GM21423 (cell line): ENCODE results near the gene DDIT3.
"Not testable (repeated sequence)": the region's sequence is repeated elsewhere in the genome, so short reads cannot be mapped to it uniquely, and the experiment has no call there.

ENCODE experiments used
- ATAC-seq: cut with Tn5 transposase; IDR thresholded peaks from one replicate; pipeline ENCODE4 v1.9.1; 2021; ENCODE audit warnings: mild to moderate bottlenecking, moderate library complexity; ENCODE audit not compliant: unreplicated experiment

DDIT3 gene

GRCh38 chr12:57520053-57520818, at the start of gene DDIT3:
DDIT3 (minus strand) TSS chr12:57520514; CDS start chr12:57517406, 3,108 bp downstream.
- ATAC-seq, result peak; percentile 66

GRCh38 chr12:57569858-57570257, 49.5 kb upstream of the DDIT3 start:
- ATAC-seq, result no peak

- no peak for ATAC-seq
Observed at GRCh38 chr12:57568838-57569237, 48.5 kb upstream of the DDIT3 start.

GRCh38 chr12:57564178-57564740, 43.9 kb upstream of the DDIT3 start:
- no peak for ATAC-seq

GRCh38 chr12:57563358-57563757, 43.0 kb upstream of the DDIT3 start:
- no peak for ATAC-seq

GRCh38 chr12:57561117-57561516, 40.8 kb upstream of the DDIT3 start:
- not testable (repeated sequence) for ATAC-seq

- ATAC-seq, result no peak
Observed at GRCh38 chr12:57560516-57560915, 40.2 kb upstream of the DDIT3 start.

- no peak for ATAC-seq
Observed at GRCh38 chr12:57558864-57559263, 38.5 kb upstream of the DDIT3 start.

- ATAC-seq, result no peak
Observed at GRCh38 chr12:57554897-57555296, 34.6 kb upstream of the DDIT3 start.

GRCh38 chr12:57554453-57554852, 34.1 kb upstream of the DDIT3 start:
- ATAC-seq, result no peak

GRCh38 chr12:57553343-57554202, 33.3 kb upstream of the DDIT3 start:
- no peak for ATAC-seq

GRCh38 chr12:57552835-57553313, 32.6 kb upstream of the DDIT3 start:
- ATAC-seq, result no peak

- no peak for ATAC-seq
Observed at GRCh38 chr12:57552306-57552651, 32.0 kb upstream of the DDIT3 start.

GRCh38 chr12:57551637-57552305, 31.5 kb upstream of the DDIT3 start:
- no peak for ATAC-seq

- ATAC-seq, result no peak
Observed at GRCh38 chr12:57550641-57551549, 30.6 kb upstream of the DDIT3 start.

GRCh38 chr12:57549909-57550640, 29.8 kb upstream of the DDIT3 start, which contains the start of gene KIF5A:
KIF5A (plus strand) TSS chr12:57550044; CDS start chr12:57550272, 228 bp downstream.
- ATAC-seq, result no peak

GRCh38 chr12:57549203-57549908, 29.0 kb upstream of the DDIT3 start:
- no peak for ATAC-seq

- no peak for ATAC-seq
Observed at GRCh38 chr12:57548488-57548887, 28.2 kb upstream of the DDIT3 start.

GRCh38 chr12:57548013-57548315, 27.6 kb upstream of the DDIT3 start:
- no peak for ATAC-seq
